ENCODE measurements around the gene FANCL.
"Not testable (repeated sequence)": the region's sequence is repeated elsewhere in the genome, so short reads cannot be mapped to it uniquely, and the experiment has no call there.

GRCh38 chr2:58171831-58172230 lies 69.3 kb downstream of the FANCL start:
- TF ChIP-seq CTCF, POLR2A (IDR thresholded peaks at IDR 0.05): not testable (repeated sequence)

Measured in testis (tissue), 2 donors.